Keratinocyte (primary cell): ENCODE data around the gene ADAMTS13.

Experiments
- EZH2 ChIP-seq: IDR thresholded peaks from one replicate; pipeline ENCODE4 v1.6.1; 2012; ENCODE audit warnings: inconsistent platforms, mild to moderate bottlenecking, low read length, moderate library complexity
- TF ChIP-seq, protein P1 (sequence below), 3 experiments: IDR thresholded peaks in 1 of 3; conservative IDR thresholded peaks in 1 of 3; optimal IDR thresholded peaks in 1 of 3; 2 replicates in 2 of 3; 3 replicates in 1 of 3; pipeline versions ENCODE3 to v1.5.1; 2011; ENCODE audit warnings: low read length in 3 of 3, mild to moderate bottlenecking in 3 of 3, moderate library complexity in 2 of 3, control low read depth in 1 of 3, inconsistent platforms in 1 of 3; ENCODE audit not compliant: insufficient read depth in 2 of 3; ENCODE audit errors: extremely low read depth in 1 of 3

DNA sequence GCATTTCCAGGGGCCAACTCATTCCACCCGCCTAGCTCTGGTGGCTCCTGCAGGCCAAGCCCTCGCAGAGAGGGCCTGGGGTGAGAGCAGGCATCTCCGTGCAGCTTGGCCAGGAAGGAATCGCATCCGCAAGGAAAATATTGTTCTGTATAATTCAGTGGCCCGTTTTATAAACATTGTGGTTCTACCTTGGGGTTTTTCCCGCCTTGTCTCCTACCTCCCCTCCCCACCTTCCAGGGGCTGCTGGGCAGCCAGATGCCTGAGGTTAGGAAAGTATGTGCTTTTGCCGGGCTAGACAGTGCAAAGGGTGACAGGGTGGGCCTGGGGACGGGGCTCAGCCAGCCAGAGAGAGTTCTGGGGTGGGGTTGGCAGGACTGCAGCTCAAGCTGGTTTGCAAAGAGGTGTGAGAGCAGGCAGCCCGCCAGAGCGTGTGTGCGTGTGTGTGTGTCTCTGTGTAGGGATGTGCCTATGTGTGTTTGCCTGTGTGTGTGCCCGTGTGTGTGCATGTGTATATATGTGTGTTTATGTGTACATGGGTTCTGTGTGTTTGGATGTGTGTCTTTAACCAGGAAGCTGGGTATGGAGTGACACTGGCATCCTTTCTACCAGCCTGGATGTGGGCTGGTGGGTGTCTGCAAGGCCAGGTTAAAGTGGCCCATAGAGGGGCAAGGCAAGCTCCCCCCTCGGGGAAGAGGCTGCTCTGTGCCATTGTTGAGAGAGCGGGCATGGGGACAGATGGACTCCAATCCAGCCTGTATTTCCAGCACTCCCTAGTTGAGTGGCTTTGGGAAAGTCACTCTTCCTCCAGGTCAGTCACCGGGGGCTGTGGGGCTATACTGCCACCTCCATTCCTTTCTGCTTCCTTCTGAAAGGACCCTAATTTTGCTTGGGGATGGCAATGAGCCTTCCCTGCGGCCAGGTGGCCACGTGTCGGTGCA is 67.4 kb downstream of the ADAMTS13 start:
- TF ChIP-seq, protein P1, sequence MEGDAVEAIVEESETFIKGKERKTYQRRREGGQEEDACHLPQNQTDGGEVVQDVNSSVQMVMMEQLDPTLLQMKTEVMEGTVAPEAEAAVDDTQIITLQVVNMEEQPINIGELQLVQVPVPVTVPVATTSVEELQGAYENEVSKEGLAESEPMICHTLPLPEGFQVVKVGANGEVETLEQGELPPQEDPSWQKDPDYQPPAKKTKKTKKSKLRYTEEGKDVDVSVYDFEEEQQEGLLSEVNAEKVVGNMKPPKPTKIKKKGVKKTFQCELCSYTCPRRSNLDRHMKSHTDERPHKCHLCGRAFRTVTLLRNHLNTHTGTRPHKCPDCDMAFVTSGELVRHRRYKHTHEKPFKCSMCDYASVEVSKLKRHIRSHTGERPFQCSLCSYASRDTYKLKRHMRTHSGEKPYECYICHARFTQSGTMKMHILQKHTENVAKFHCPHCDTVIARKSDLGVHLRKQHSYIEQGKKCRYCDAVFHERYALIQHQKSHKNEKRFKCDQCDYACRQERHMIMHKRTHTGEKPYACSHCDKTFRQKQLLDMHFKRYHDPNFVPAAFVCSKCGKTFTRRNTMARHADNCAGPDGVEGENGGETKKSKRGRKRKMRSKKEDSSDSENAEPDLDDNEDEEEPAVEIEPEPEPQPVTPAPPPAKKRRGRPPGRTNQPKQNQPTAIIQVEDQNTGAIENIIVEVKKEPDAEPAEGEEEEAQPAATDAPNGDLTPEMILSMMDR (optimal IDR thresholded peaks at IDR 0.05 in 1 of 3, IDR thresholded peaks at IDR 0.05 in 1 of 3, conservative IDR thresholded peaks at IDR 0.05 in 1 of 3; ENCODE audit: extremely low read depth in 1 of 3, insufficient read depth in 2 of 3, low read length in 3 of 3) = no peak
- TF ChIP-seq EZH2 = no peak
